Measurements from ENCODE around the gene UNC45A. TPM values are rescaled to one million over a fixed set of nuclear protein-coding genes. Genes with fewer than 3 reads are reported as not detected.

The UNC45A gene
- total and polyA plus RNA-seq, 2 donors (not counting 1 experiment from before 2014, with no cell fraction given) = 56.3 to 79.0 TPM

DNA sequence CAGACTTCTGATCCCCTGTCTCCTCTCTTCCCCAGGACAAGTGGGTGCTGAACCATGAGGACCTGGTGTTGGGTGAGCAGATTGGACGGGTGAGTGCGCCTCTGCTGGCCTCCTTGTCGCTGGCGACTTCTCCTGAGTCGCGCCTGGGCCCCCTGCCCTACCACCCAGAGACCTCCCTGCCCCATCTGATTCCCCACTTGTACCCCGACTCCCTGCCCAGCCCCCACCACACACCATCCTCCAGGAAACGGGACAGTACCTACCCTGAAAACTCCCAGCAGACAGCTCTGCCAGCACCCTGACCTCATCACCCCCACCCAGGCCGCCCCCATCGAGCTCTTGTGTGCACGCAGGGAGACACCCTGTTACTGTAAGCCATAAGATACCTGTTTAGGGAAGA lies 43.1 kb upstream of the UNC45A start:
- CTCF ChIA-PET = interaction anchor here (0.9 kb wide), 1 partner anchor 106 kb away, joined by 3 read pairs; no protein-coding TSS in a partner anchor
- TF ChIP-seq, protein P1, sequence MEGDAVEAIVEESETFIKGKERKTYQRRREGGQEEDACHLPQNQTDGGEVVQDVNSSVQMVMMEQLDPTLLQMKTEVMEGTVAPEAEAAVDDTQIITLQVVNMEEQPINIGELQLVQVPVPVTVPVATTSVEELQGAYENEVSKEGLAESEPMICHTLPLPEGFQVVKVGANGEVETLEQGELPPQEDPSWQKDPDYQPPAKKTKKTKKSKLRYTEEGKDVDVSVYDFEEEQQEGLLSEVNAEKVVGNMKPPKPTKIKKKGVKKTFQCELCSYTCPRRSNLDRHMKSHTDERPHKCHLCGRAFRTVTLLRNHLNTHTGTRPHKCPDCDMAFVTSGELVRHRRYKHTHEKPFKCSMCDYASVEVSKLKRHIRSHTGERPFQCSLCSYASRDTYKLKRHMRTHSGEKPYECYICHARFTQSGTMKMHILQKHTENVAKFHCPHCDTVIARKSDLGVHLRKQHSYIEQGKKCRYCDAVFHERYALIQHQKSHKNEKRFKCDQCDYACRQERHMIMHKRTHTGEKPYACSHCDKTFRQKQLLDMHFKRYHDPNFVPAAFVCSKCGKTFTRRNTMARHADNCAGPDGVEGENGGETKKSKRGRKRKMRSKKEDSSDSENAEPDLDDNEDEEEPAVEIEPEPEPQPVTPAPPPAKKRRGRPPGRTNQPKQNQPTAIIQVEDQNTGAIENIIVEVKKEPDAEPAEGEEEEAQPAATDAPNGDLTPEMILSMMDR (IDR thresholded peaks at IDR 0.05) = no peak
- TF ChIP-seq EZH2 (IDR thresholded peaks at IDR 0.05; ENCODE audit: borderline replicate concordance, insufficient read depth, low read depth, low read length, poor library complexity, severe bottlenecking) = no peak

DNA sequence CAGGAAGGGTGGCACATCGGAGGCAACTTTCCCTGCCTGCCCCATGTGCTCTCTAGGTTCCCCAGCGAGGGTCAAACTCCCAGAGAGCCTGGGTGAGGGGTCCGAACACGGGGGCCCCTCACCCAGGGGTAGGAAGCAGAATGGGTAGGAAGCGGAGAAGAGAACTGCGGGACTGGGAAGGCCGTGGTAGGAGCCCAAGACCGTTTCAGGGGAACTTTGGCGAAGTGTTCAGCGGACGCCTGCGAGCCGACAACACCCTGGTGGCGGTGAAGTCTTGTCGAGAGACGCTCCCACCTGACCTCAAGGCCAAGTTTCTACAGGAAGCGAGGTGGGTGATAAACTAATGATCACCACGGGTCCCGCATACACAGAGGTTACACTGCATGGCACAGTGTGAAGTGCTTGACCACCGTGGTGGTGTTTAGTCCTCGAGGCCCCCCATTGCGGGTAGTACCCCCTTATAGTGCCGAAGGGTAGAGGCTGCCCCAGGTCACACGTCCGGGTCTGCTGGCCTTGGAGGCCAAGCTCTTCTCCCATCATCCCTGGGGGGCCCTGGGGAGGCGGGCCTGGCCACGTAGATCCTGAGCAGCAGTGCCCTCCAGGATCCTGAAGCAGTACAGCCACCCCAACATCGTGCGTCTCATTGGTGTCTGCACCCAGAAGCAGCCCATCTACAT lies 42.4 kb upstream of the UNC45A start:
- no peak for TF ChIP-seq EZH2 (IDR thresholded peaks at IDR 0.05; ENCODE audit: borderline replicate concordance, insufficient read depth, low read depth, low read length, poor library complexity, severe bottlenecking)
- TF ChIP-seq, protein P1 (IDR thresholded peaks at IDR 0.05) = no peak
- CTCF ChIA-PET = interaction anchor here (0.9 to 14.4 kb wide), 4 partner anchors 12 to 245 kb away, joined by 3 to 260 read pairs (median 3); partner anchors contain the start of genes HDDC3 and UNC45A
- Mint-ChIP-seq H3K9me3 (ENCODE audit: insufficient read depth) (no peaks in the 10 kb centered on the region), H3K4me1 (peaks cover 18% of the 10 kb centered on the region), H3K4me3 (no peak overlapping the region), H3K27me3 (no peaks in the 10 kb centered on the region), H3K27ac (no peak overlapping the region)
- no peaks in the 10 kb centered on the region for H3K27me3 ChIP-seq (replicated peaks in 1 of 4; ENCODE audit: control extremely low read depth in 1 of 4, control insufficient read depth in 3 of 4, insufficient read depth in 4 of 4, low read length in 3 of 4)
- H3K4me2 ChIP-seq (replicated peaks; ENCODE audit: low read depth, low read length, poor library complexity, severe bottlenecking) = no peak overlapping the region
- H3K27ac ChIP-seq (ENCODE audit: low read length in 2 of 2) = no peak overlapping the region
- no peak for DNase-seq
- no peak for ATAC-seq (ENCODE audit: low read depth)
- peaks cover 19% of the 10 kb centered on the region for H3K79me2 ChIP-seq (ENCODE audit: control insufficient read depth, insufficient read depth, low read length)
- WGBS (ENCODE audit: insufficient coverage) = 97% methylated on average over 28 of the region's 29 CpGs
- peaks cover 13 to 15% of the 10 kb centered on the region in 2 donors for H3K4me1 ChIP-seq (ENCODE audit: control insufficient read depth in 2 of 2, insufficient read depth in 2 of 2, low read length in 2 of 2)
- H4K20me1 ChIP-seq (ENCODE audit: control insufficient read depth, insufficient read depth, low read length, poor library complexity, severe bottlenecking) = no peaks in the 10 kb centered on the region
- peaks cover 0 to 50% of the 10 kb centered on the region in 2 experiments for H3K36me3 ChIP-seq (replicated peaks in 1 of 2; ENCODE audit: control extremely low read depth in 1 of 2, control insufficient read depth in 1 of 2, extremely low read depth in 1 of 2, insufficient read depth in 2 of 2, low read length in 1 of 2)
- peaks cover 0 to 6% (median 0%) of the 10 kb centered on the region in 3 donors for H3K9me3 ChIP-seq (ENCODE audit: control extremely low read depth in 1 of 3, control insufficient read depth in 2 of 3, insufficient read depth in 1 of 3, low read length in 2 of 3)
- H3K9ac ChIP-seq (ENCODE audit: low read length) = no peak overlapping the region
- intact Hi-C loops (cut with micrococcal nuclease) = no loop called here
- POLR2A ChIA-PET = interaction anchor here (0.6 kb wide), 1 partner anchor 105 kb away, joined by 3 read pairs; no protein-coding TSS in a partner anchor
- H3K4me3 ChIP-seq (ENCODE audit: control extremely low read depth in 1 of 5, extremely low read depth in 1 of 5, insufficient read depth in 1 of 5, low read depth in 2 of 5, low read length in 4 of 5) = no peak overlapping the region
- no peak overlapping the region for H2AFZ ChIP-seq (ENCODE audit: insufficient read depth, low read depth, low read length, poor library complexity, severe bottlenecking)

More for the DNA sequence above, 43.1 kb upstream of the UNC45A start:
- ATAC-seq (ENCODE audit: low read depth) = no peak
- Histone ChIP-seq H3K4me3 (ENCODE audit: control extremely low read depth in 1 of 5, extremely low read depth in 1 of 5, insufficient read depth in 1 of 5, low read depth in 2 of 5, low read length in 4 of 5) (no peak overlapping the region), H3K4me1 (ENCODE audit: control insufficient read depth in 2 of 2, insufficient read depth in 2 of 2, low read length in 2 of 2) (peaks cover 7 to 9% of the 10 kb centered on the region in 2 donors), H3K27me3 (replicated peaks in 1 of 4; ENCODE audit: control extremely low read depth in 1 of 4, control insufficient read depth in 3 of 4, insufficient read depth in 4 of 4, low read length in 3 of 4) (no peaks in the 10 kb centered on the region), H3K36me3 (replicated peaks in 1 of 2; ENCODE audit: control extremely low read depth in 1 of 2, control insufficient read depth in 1 of 2, extremely low read depth in 1 of 2, insufficient read depth in 2 of 2, low read length in 1 of 2) (peaks cover 0 to 57% of the 10 kb centered on the region in 2 experiments), H3K9me3 (ENCODE audit: control extremely low read depth in 1 of 3, control insufficient read depth in 2 of 3, insufficient read depth in 1 of 3, low read length in 2 of 3) (peaks cover 0 to 6% (median 0%) of the 10 kb centered on the region in 3 donors), H3K4me2 (replicated peaks; ENCODE audit: low read depth, low read length, poor library complexity, severe bottlenecking) (no peak overlapping the region), H2AFZ (ENCODE audit: insufficient read depth, low read depth, low read length, poor library complexity, severe bottlenecking) (no peak overlapping the region), H3K79me2 (ENCODE audit: control insufficient read depth, insufficient read depth, low read length) (peaks cover 25% of the 10 kb centered on the region), H3K9ac (ENCODE audit: low read length) (no peak overlapping the region), H3K27ac (ENCODE audit: low read length in 2 of 2) (no peak overlapping the region), H4K20me1 (ENCODE audit: control insufficient read depth, insufficient read depth, low read length, poor library complexity, severe bottlenecking) (peaks cover 2% of the 10 kb centered on the region)
- POLR2A ChIA-PET = no interaction called here
- Mint-ChIP-seq H3K9me3 (ENCODE audit: insufficient read depth) (no peaks in the 10 kb centered on the region), H3K4me3 (no peak overlapping the region), H3K27ac (no peak overlapping the region), H3K27me3 (no peaks in the 10 kb centered on the region), H3K4me1 (peaks cover 12% of the 10 kb centered on the region)
- 98% methylated on average over 11 of the region's 11 CpGs for WGBS (ENCODE audit: insufficient coverage)
- intact Hi-C loops (cut with micrococcal nuclease) = no loop called here
- DNase-seq = no peak
